Measurements from ENCODE around the gene UNC13C.

- TF ChIP-seq RAD21 (IDR thresholded peaks at IDR 0.05; ENCODE audit: low read depth) = no peak
- TF ChIP-seq TCF12 (IDR thresholded peaks at IDR 0.05; ENCODE audit: low read depth) = no peak
- TF ChIP-seq REST (IDR thresholded peaks at IDR 0.05; ENCODE audit: low read depth) = no peak
- TF ChIP-seq EP300 (IDR thresholded peaks at IDR 0.05; ENCODE audit: borderline replicate concordance) = no peak
- TF ChIP-seq CEBPB (IDR thresholded peaks at IDR 0.05) = no peak
- no peak for TF ChIP-seq EGR1 (IDR thresholded peaks at IDR 0.05)
Measured at GRCh38 chr15:54212635-54213034, 234.4 kb downstream of the UNC13C start.

All from Ishikawa (cell line).